Heart right ventricle (tissue), 16 donors: ENCODE data around the gene GASK1A. TPM values are rescaled to one million over a fixed set of nuclear protein-coding genes. Genes with fewer than 3 reads are reported as not detected.

Experiments
- ATAC-seq, 8 donors: fragments of 200-7000 bp; cut with Tn5 transposase; one replicate each; pipeline ENCODE4 v1.9.1; 2020; ENCODE audit warnings: mild to moderate bottlenecking in 8 of 8, moderate library complexity in 8 of 8, moderate number of reproducible peaks in 1 of 8
- DNase-seq, 2 donors: peaks; one replicate each; pipeline ENCODE4 v3.0.0-alpha.2; 2020
- H3K27ac ChIP-seq, 10 donors: fragments of 200-600 bp; sonication (generic) in 2 of 10; one replicate each; pipeline versions ENCODE4 v1.5.0 to v1.8.0; 2020 to 2022; ENCODE audit warnings: mild to moderate bottlenecking in 3 of 10
- H3K27me3 ChIP-seq, 7 donors: fragments of 200-600 bp; one replicate each; pipeline ENCODE4 v1.8.0; 2021 to 2022; ENCODE audit warnings: mild to moderate bottlenecking in 2 of 7
- H3K36me3 ChIP-seq, 9 donors: fragments of 200-600 bp; sonication (generic) in 1 of 9; one replicate each; pipeline versions ENCODE4 v1.5.0 to v1.8.0; 2020 to 2022; ENCODE audit warnings: mild to moderate bottlenecking in 2 of 9
- H3K4me1 ChIP-seq, 9 donors: fragments of 200-600 bp; sonication (generic) in 1 of 9; one replicate each; pipeline versions ENCODE4 v1.5.0 to v1.8.0; 2020 to 2022; ENCODE audit warnings: mild to moderate bottlenecking in 4 of 9
- H3K4me3 ChIP-seq, 10 donors: fragments of 200-600 bp; sonication (generic) in 2 of 10; one replicate each; pipeline versions ENCODE4 v1.5.0 to v1.8.0; 2020 to 2022; ENCODE audit warnings: mild to moderate bottlenecking in 7 of 10, moderate library complexity in 2 of 10
- H3K9me3 ChIP-seq, 11 donors: fragments of 200-600 bp in 10 of 11; sonication (generic) in 2 of 11; one replicate each; pipeline versions ENCODE4 v1.5.0 to v1.8.0; 2013 to 2022; ENCODE audit warnings: mild to moderate bottlenecking in 2 of 11, control low read depth in 1 of 11, moderate library complexity in 1 of 11
- WGBS, 2 donors: extraction: QIAGEN DNeasy Blood & Tissue Kit; methylation state at CpG; one replicate each; pipeline ENCODE4 v1.1.7; 2013; ENCODE audit warnings: inconsistent platforms in 1 of 2; 5-methylcytosine and 5-hydroxymethylcytosine counted together
- intact Hi-C, 10 donors: fragments of 100-400 bp; cut with DNase I; formaldehyde crosslinking; loops; one replicate each; pipeline versions ENCODE4 v1.11.1 to v1.14.2; 2022
- polyA plus RNA-seq, 2 donors: library from polyadenylated mRNA; stranded (reverse); fragments of 200-250 nt; gene quantifications; one replicate each; pipeline ENCODE4 v1.2.3, GENCODE V29; 2013
- total RNA-seq, 10 donors: library from RNA; stranded (reverse); fragmentation: NEBNext Ultra II Directional in 3 of 10; extraction: Animal tissue kit (Norgen Biotek cat#: 25700) in 3 of 10; gene quantifications; one replicate each; pipeline versions ENCODE4 v1.2.1 to v1.2.4, GENCODE V29; 2021 to 2023
- TF ChIP-seq, protein P1 (sequence below), 9 donors: fragments of 200-600 bp; sonication (generic) in 2 of 9; IDR thresholded peaks; one replicate each; pipeline versions ENCODE4 v1.5.0 to v1.8.0; 2021 to 2022; ENCODE audit warnings: antibody characterized with exemption in 9 of 9, mild to moderate bottlenecking in 5 of 9, moderate library complexity in 1 of 9
- donor health status: Arrhythmogenic right ventricular cardiomyopathy.
- donor health status: ischemic (EF 13 %, LVEDD 7.1; RV severe dilation, severe dysfunction).
- donor health status: healthy with polysubstance abuse.
- donor health status: DM: no; HTN: yes; CAD: no.
- donor health status: DM: no; HTN: no; CAD: no.
- donor health status: ischemic (EF 25% LVEDD 6.9; RV normal size, moderate dysfunction).
- donor health status: ischemic (EF 25% LVEDD 5.7; RV mildly dilated, moderate dysfunction).
- donor health status: healthy.
- donor health status: DM: yes; HTN: yes; CAD: no.
- donor health status: Ischemic cardiomyopathy.
- donor health status: ischemic (EF 35%, LVEDD 5.7; RV mildly dilated, moderate dysfunction).
- donor health status: nonischemic (EF 11% LVEDD 7.7; RV severe dilation, severe dysfunction).
- donor health status: DM: yes; HTN: yes; CAD: no.
- donor health status: PGD.
- donor health status: ischemic (EF 29% LVEDD 5.4; RV normal size, mild dysfunction).
- donor health status: nonischemic (EF 23%, LVEDD 6.1; RV moderate dilation, normal function).

The GASK1A gene
- total and polyA plus RNA-seq, 12 donors, result 0.28 to 1.5 (median 0.58) TPM

GRCh38 chr3:43028678-43029490, 49.8 kb downstream of the GASK1A start:
- TF ChIP-seq, protein P1, sequence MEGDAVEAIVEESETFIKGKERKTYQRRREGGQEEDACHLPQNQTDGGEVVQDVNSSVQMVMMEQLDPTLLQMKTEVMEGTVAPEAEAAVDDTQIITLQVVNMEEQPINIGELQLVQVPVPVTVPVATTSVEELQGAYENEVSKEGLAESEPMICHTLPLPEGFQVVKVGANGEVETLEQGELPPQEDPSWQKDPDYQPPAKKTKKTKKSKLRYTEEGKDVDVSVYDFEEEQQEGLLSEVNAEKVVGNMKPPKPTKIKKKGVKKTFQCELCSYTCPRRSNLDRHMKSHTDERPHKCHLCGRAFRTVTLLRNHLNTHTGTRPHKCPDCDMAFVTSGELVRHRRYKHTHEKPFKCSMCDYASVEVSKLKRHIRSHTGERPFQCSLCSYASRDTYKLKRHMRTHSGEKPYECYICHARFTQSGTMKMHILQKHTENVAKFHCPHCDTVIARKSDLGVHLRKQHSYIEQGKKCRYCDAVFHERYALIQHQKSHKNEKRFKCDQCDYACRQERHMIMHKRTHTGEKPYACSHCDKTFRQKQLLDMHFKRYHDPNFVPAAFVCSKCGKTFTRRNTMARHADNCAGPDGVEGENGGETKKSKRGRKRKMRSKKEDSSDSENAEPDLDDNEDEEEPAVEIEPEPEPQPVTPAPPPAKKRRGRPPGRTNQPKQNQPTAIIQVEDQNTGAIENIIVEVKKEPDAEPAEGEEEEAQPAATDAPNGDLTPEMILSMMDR (IDR thresholded peaks at IDR 0.05), result no peak
- 94% methylated on average over 6 of the region's 6 CpGs for WGBS, 2 donors
- DNase-seq (no peak), ATAC-seq (no peak)
- Histone ChIP-seq H3K27me3 (no peaks in the 10 kb centered on the region), H3K4me1 (peaks cover 0 to 10% (median 0%) of the 10 kb centered on the region in 9 donors), H3K36me3 (no peaks in the 10 kb centered on the region), H3K4me3 (no peak overlapping the region), H3K27ac (no peak overlapping the region), H3K9me3 (no peaks in the 10 kb centered on the region)
- intact Hi-C loops, result no loop called here

DNA sequence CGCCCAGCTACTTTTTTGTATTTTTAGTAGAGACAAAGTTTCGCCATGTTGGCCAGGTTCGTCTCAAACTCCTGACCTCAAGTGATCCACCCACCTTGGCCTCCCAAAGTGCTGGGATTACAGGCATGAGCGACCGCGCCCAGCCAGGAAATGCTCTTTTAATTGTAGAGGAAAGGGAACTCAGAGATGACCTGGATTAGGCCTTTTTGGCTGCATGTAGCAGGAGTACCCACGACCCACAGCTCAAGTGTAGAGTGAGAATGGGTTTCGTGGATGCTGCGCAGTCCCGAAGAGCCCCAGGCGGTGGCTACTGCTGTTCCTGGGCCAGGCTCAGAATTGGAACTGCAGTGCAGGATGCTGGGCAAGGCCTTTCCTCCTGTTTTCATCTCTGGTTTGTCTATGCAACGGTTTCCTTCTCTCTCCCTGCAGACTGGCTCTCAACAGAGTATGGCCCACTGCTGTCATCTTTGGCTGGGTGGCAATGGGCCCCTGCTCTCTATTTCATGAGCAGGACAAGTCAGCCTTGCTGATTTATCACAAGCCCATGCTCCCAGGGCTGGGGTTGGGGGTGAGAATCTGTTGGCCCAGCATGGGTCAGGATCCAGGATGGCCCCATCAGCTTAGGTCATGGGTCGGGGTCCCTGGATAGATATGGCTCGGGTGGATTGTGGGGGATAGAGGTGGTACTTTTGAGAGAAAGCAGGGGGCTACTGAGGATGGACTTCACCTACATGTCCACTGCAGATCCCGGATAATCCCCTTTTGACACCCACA, 51.2 kb downstream of the GASK1A start:
- DNase-seq (no peak), ATAC-seq (no peak)
- Histone ChIP-seq H3K9me3 (no peaks in the 10 kb centered on the region), H3K36me3 (no peaks in the 10 kb centered on the region), H3K27me3 (peaks cover 0 to 3% (median 0%) of the 10 kb centered on the region in 7 donors), H3K4me1 (peaks cover 0 to 10% (median 0%) of the 10 kb centered on the region in 9 donors), H3K4me3 (no peak overlapping the region), H3K27ac (no peak overlapping the region)
- intact Hi-C loops, result no loop called here
- 83 to 86% methylated on average over 15 of the region's 15 CpGs for WGBS, 2 donors
- TF ChIP-seq, protein P1 (IDR thresholded peaks at IDR 0.05), result no peak

DNA sequence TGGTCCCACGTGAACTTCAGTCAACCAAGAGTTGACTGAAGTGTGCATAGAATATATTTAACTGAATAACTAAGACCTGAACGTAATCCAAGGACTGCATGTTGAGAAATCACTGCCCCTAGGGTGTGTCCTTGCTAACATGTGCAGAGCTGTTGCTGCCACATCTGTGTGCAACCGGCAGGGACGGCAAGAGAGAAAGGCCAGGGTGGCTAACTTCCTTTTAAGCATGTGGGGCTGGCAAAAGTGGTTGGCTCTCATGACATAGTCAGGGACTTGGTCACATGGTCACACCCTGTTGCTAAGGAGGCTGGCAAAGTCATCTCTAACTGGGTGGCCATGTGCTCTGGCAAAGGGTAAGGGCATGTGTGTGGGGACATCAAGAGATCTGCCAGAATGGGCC, 52.4 kb downstream of the GASK1A start:
- Histone ChIP-seq H3K9me3 (no peaks in the 10 kb centered on the region), H3K36me3 (no peaks in the 10 kb centered on the region), H3K27ac (peak overlapping the region in 1 of 10 donors; percentile 16), H3K27me3 (peaks cover 0 to 3% (median 0%) of the 10 kb centered on the region in 7 donors), H3K4me3 (no peak overlapping the region), H3K4me1 (peaks cover 0 to 10% (median 0%) of the 10 kb centered on the region in 9 donors)
- DNase-seq (peak in 1 of 2 donors; percentile 39), ATAC-seq (peak in 7 of 8 donors; percentile 41 to 85 (median 55))
- TF ChIP-seq, protein P1 (IDR thresholded peaks at IDR 0.05), result no peak
- WGBS, 2 donors, result 68 to 76% methylated on average over 4 of the region's 4 CpGs
- intact Hi-C loops, result no loop called here

- Histone ChIP-seq H3K27ac (peak overlapping the region in 1 of 10 donors; percentile 16), H3K27me3 (peaks cover 0 to 3% (median 0%) of the 10 kb centered on the region in 7 donors), H3K9me3 (no peaks in the 10 kb centered on the region), H3K4me3 (no peak overlapping the region), H3K36me3 (no peaks in the 10 kb centered on the region), H3K4me1 (peaks cover 0 to 10% (median 0%) of the 10 kb centered on the region in 9 donors)
- intact Hi-C loops, result no loop called here
- no peak for DNase-seq
- 92 to 95% methylated on average over 16 of the region's 16 CpGs for WGBS, 2 donors
- peak in 5 of 8 donors; percentile 33 to 65 (median 45) for ATAC-seq
- TF ChIP-seq, protein P1 (IDR thresholded peaks at IDR 0.05), result no peak
Measured at GRCh38 chr3:43031889-43032545, 52.9 kb downstream of the GASK1A start.
